GM15510 (cell line): ENCODE results near the gene MATCAP1.

Source experiments
- POLR2A ChIP-seq: IDR thresholded peaks from 3 replicates; pipeline ENCODE4 v1.6.1; 2011; ENCODE audit warnings: borderline replicate concordance; ENCODE audit not compliant: insufficient read length; ENCODE audit errors: extremely low read depth

Gene MATCAP1

GRCh38 chr16:67201411-67202345, 17.9 kb upstream of the MATCAP1 start:
- TF ChIP-seq POLR2A = no peak

GRCh38 chr16:67200491-67200890, 16.7 kb upstream of the MATCAP1 start:
- TF ChIP-seq POLR2A = no peak

GRCh38 chr16:67199808-67200198, 16.0 kb upstream of the MATCAP1 start:
- no peak for TF ChIP-seq POLR2A

- no peak for TF ChIP-seq POLR2A
These were observed 15.4 kb upstream of the MATCAP1 start, which contains the start of gene ELMO3 for GRCh38 chr16:67199011-67199807. Gene ELMO3, plus strand, starts transcription at chr16:67199131. Its CDS starts 196 bp downstream, at chr16:67199327.

GRCh38 chr16:67198238-67198734, 14.5 kb upstream of the MATCAP1 start:
- no peak for TF ChIP-seq POLR2A

- no peak for TF ChIP-seq POLR2A
These were observed 13.9 kb upstream of the MATCAP1 start for GRCh38 chr16:67197704-67198103.

- no peak for TF ChIP-seq POLR2A
These were observed 13.1 kb upstream of the MATCAP1 start for GRCh38 chr16:67196881-67197280.

- TF ChIP-seq POLR2A = no peak
These were observed 11.9 kb upstream of the MATCAP1 start for GRCh38 chr16:67195676-67196075.

GRCh38 chr16:67194260-67194659, 10.5 kb upstream of the MATCAP1 start:
- no peak for TF ChIP-seq POLR2A

GRCh38 chr16:67193536-67193935, 9.8 kb upstream of the MATCAP1 start:
- no peak for TF ChIP-seq POLR2A

GRCh38 chr16:67192781-67193361, 9.1 kb upstream of the MATCAP1 start:
- TF ChIP-seq POLR2A = no peak

- TF ChIP-seq POLR2A = peak; percentile 83
These were observed 8.4 kb upstream of the MATCAP1 start, which contains the start of gene E2F4 for GRCh38 chr16:67191995-67192681. Gene E2F4, plus strand, starts transcription at chr16:67192155. Its CDS starts 73 bp downstream, at chr16:67192228.

GRCh38 chr16:67191411-67191994, 7.7 kb upstream of the MATCAP1 start:
- no peak for TF ChIP-seq POLR2A

- TF ChIP-seq POLR2A = no peak
These were observed 7.0 kb upstream of the MATCAP1 start for GRCh38 chr16:67190448-67191399.

GRCh38 chr16:67190041-67190440, 6.3 kb upstream of the MATCAP1 start, which contains the start of gene EXOC3L1:
Gene EXOC3L1, minus strand, starts transcription at chr16:67190136. Its CDS starts 460 bp downstream, at chr16:67189676.
- no peak for TF ChIP-seq POLR2A
